Neuronal stem cell (in vitro differentiated cells): ENCODE data around the gene BOD1.
A peak's percentile ranks its signal among the peaks of the same experiment; 100 is the strongest.

Experiments used
- DNase-seq: peaks from one replicate; pipeline ENCODE4 v3.0.0-alpha.2; 2013; ENCODE audit warnings: low spot score
- H2AFZ ChIP-seq: one replicate; pipeline ENCODE4 v1.6.1; 2013; ENCODE audit warnings: mild to moderate bottlenecking, low read length, inconsistent platforms
- H2AK5ac ChIP-seq: 2 replicates; pipeline ENCODE4 v1.6.1; 2013; ENCODE audit warnings: low read depth, mild to moderate bottlenecking, inconsistent platforms, low read length, moderate library complexity, mixed read lengths
- H2BK120ac ChIP-seq: 2 replicates; pipeline ENCODE4 v1.6.1; 2013; ENCODE audit warnings: low read depth, mild to moderate bottlenecking, inconsistent platforms, low read length, moderate library complexity, mixed read lengths
- H2BK12ac ChIP-seq: one replicate; pipeline ENCODE4 v1.6.1; 2013; ENCODE audit warnings: low read length, inconsistent platforms
- H2BK15ac ChIP-seq: 2 replicates; pipeline ENCODE4 v1.6.1; 2013; ENCODE audit warnings: mild to moderate bottlenecking, low read length, inconsistent platforms, mixed read lengths
- H2BK5ac ChIP-seq: one replicate; pipeline ENCODE4 v1.6.1; 2013; ENCODE audit warnings: inconsistent platforms, mild to moderate bottlenecking, low read length, moderate library complexity
- H3K14ac ChIP-seq: one replicate; pipeline ENCODE4 v1.6.1; 2013; ENCODE audit warnings: low read length, inconsistent platforms
- H3K18ac ChIP-seq: 2 replicates; pipeline ENCODE4 v1.6.1; 2013; ENCODE audit warnings: low read length, inconsistent platforms
- H3K23ac ChIP-seq: 2 replicates; pipeline ENCODE4 v1.6.1; 2013; ENCODE audit warnings: low read depth, mild to moderate bottlenecking, mixed read lengths, low read length, inconsistent platforms; ENCODE audit not compliant: poor library complexity
- H3K27ac ChIP-seq: replicated peaks from 3 replicates; pipeline ENCODE4 v1.5.1; 2013; ENCODE audit warnings: low read length, inconsistent platforms
- H3K27me3 ChIP-seq, 3 experiments: 2 replicates each; pipeline ENCODE4 v1.6.1; 2013; ENCODE audit warnings: low read length in 3 of 3, mild to moderate bottlenecking in 2 of 3, inconsistent platforms in 1 of 3, low read depth in 1 of 3, mixed read lengths in 1 of 3, moderate library complexity in 1 of 3; ENCODE audit not compliant: control insufficient read depth in 3 of 3, insufficient read depth in 3 of 3
- H3K36me3 ChIP-seq, 2 donors: replicated peaks in 1 of 2; 2 replicates each; pipeline ENCODE4 v1.6.1; 2013; ENCODE audit warnings: low read length in 2 of 2; ENCODE audit not compliant: control insufficient read depth in 2 of 2, insufficient read depth in 2 of 2
- H3K4ac ChIP-seq: 2 replicates; pipeline ENCODE4 v1.6.1; 2013; ENCODE audit warnings: inconsistent platforms, mild to moderate bottlenecking, low read length, moderate library complexity
- H3K4me1 ChIP-seq, 2 donors: 1 replicate in 1 of 2; 2 replicates in 1 of 2; pipeline ENCODE4 v1.6.1; 2013; ENCODE audit warnings: low read length in 2 of 2, low read depth in 1 of 2; ENCODE audit not compliant: control insufficient read depth in 2 of 2, insufficient read depth in 1 of 2
- H3K4me2 ChIP-seq: one replicate; pipeline ENCODE4 v1.6.1; 2013; ENCODE audit warnings: mild to moderate bottlenecking, low read length, inconsistent platforms; ENCODE audit not compliant: insufficient read depth, poor library complexity, severe bottlenecking
- H3K4me3 ChIP-seq, 2 donors: 2 replicates each; pipeline ENCODE4 v1.5.1; 2013; ENCODE audit warnings: low read length in 2 of 2, mild to moderate bottlenecking in 2 of 2, inconsistent platforms in 1 of 2, moderate library complexity in 1 of 2
- H3K79me1 ChIP-seq: one replicate; pipeline ENCODE4 v1.6.1; 2013; ENCODE audit warnings: low read depth, mild to moderate bottlenecking, inconsistent platforms, low read length, moderate library complexity
- H3K9ac ChIP-seq: one replicate; pipeline ENCODE4 v1.6.1; 2013; ENCODE audit warnings: mild to moderate bottlenecking, low read depth, low read length, inconsistent platforms; ENCODE audit not compliant: poor library complexity
- H3K9me3 ChIP-seq, 2 donors: replicated peaks in 1 of 2; 2 replicates each; pipeline versions ENCODE3 to v1.6.1; 2013; ENCODE audit warnings: low read length in 2 of 2, mild to moderate bottlenecking in 2 of 2, inconsistent platforms in 1 of 2, low read depth in 1 of 2, mixed read lengths in 1 of 2, moderate library complexity in 1 of 2; ENCODE audit not compliant: control insufficient read depth in 2 of 2, insufficient read depth in 1 of 2
- H4K8ac ChIP-seq: one replicate; pipeline ENCODE4 v1.6.1; 2013; ENCODE audit warnings: low read depth, mild to moderate bottlenecking, inconsistent platforms, low read length, moderate library complexity
- H4K91ac ChIP-seq: one replicate; pipeline ENCODE4 v1.6.1; 2013; ENCODE audit warnings: low read length, low read depth, mild to moderate bottlenecking, inconsistent platforms; ENCODE audit not compliant: poor library complexity
- WGBS, 2 donors: extraction: QIAGEN DNeasy Blood & Tissue Kit; methylation state at CpG; one replicate each; pipeline ENCODE4 v1.1.7; 2013; ENCODE audit warnings: missing lambda C conversion rate in 2 of 2, mixed read lengths in 1 of 2; ENCODE audit not compliant: insufficient read length in 2 of 2, insufficient replicate concordance in 1 of 2; ENCODE audit errors: extremely low coverage in 2 of 2; 5-methylcytosine and 5-hydroxymethylcytosine counted together

The BOD1 gene

GRCh38 chr5:173662581-173663351 is 46.3 kb upstream of the BOD1 start:
- no CpG with 5 or more reads among the region's 12 CpGs for WGBS, 2 donors
- Histone ChIP-seq H3K27ac (no peak overlapping the region), H3K27me3 (no peaks in the 10 kb centered on the region), H4K91ac (no peak overlapping the region), H3K9ac (no peak overlapping the region), H3K36me3 (no peaks in the 10 kb centered on the region), H3K4me2 (no peak overlapping the region), H3K4ac (no peak overlapping the region), H2AK5ac (no peak overlapping the region), H2BK12ac (no peak overlapping the region), H3K14ac (no peak overlapping the region), H3K4me1 (peaks cover 6 to 11% of the 10 kb centered on the region in 2 donors), H2BK15ac (no peak overlapping the region), H3K18ac (no peak overlapping the region), H4K8ac (no peak overlapping the region), H2BK120ac (no peak overlapping the region), H3K4me3 (no peak overlapping the region), H2BK5ac (no peak overlapping the region), H3K79me1 (no peaks in the 10 kb centered on the region), H2AFZ (no peak overlapping the region), H3K9me3 (peaks cover 0 to 5% of the 10 kb centered on the region in 2 donors), H3K23ac (no peak overlapping the region)
- no peak for DNase-seq

DNA sequence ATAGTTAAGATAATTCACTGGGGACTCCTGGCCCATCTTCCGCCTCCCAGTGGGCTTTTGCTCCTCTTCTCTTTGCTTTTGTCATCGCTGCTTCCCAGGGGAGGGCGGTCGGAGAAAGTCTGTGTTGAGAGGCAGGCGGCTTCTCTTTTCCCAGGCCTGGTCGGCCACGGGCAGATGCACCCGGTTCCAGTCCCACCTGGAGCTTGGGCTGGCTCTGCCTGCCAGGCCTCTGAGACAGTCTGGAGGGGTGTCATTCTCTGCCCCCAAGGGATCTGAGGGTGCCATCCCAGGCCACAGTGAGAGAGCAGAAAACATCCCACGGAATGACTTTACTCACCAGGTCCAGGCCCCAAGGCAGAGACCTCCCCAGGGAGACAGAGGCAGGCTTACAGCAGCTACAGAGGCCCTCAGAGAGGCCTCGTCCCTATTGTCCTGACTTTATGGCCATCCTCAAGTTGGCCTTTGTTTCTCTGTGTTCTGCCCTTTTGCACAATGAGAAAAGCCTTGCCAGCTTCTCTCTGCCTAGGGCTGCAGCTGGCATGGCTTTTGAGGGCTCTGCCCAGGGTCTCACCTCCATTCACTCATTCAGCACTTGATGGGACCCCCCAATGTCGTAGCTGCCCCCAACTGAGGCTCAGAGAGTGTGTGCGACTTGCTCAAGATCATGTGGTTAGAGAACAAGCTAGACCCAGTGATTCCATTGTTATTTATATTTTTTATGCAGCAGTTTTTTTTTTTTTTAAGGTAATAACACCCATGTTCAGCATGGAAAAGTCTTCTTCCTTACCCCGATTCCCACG is 44.2 kb upstream of the BOD1 start:
- DNase-seq, result no peak
- Histone ChIP-seq H4K8ac (no peak overlapping the region), H3K36me3 (no peaks in the 10 kb centered on the region), H4K91ac (no peak overlapping the region), H2BK12ac (no peak overlapping the region), H3K9me3 (peaks cover 0 to 5% of the 10 kb centered on the region in 2 donors), H2BK5ac (no peak overlapping the region), H2BK15ac (no peak overlapping the region), H2BK120ac (no peak overlapping the region), H2AFZ (peak overlapping the region; percentile 68), H3K79me1 (no peaks in the 10 kb centered on the region), H3K23ac (no peak overlapping the region), H3K27ac (no peak overlapping the region), H3K9ac (no peak overlapping the region), H3K4me3 (no peak overlapping the region), H3K18ac (peak overlapping the region; percentile 67), H3K4me2 (no peak overlapping the region), H3K14ac (no peak overlapping the region), H2AK5ac (peak overlapping the region; percentile 79), H3K4me1 (peaks cover 6 to 11% of the 10 kb centered on the region in 2 donors), H3K27me3 (no peaks in the 10 kb centered on the region), H3K4ac (no peak overlapping the region)
- no CpG with 5 or more reads among the region's 14 CpGs for WGBS, 2 donors

GRCh38 chr5:173659423-173659822 is 43.0 kb upstream of the BOD1 start:
- no peaks in the 10 kb centered on the region for H3K36me3 ChIP-seq
- no peak overlapping the region for H3K14ac ChIP-seq
- no peak overlapping the region for H4K8ac ChIP-seq
- H4K91ac ChIP-seq, result no peak overlapping the region
- H3K79me1 ChIP-seq, result no peaks in the 10 kb centered on the region
- H3K4me2 ChIP-seq, result no peak overlapping the region
- no CpG with 5 or more reads among the region's 6 CpGs for WGBS, 2 donors
- H2BK5ac ChIP-seq, result no peak overlapping the region
- no peak overlapping the region for H2BK12ac ChIP-seq
- H2AK5ac ChIP-seq, result no peak overlapping the region
- DNase-seq, result no peak
- H3K18ac ChIP-seq, result no peak overlapping the region
- no peak overlapping the region for H2BK15ac ChIP-seq
- H3K27me3 ChIP-seq, result no peaks in the 10 kb centered on the region
- no peak overlapping the region for H3K27ac ChIP-seq
- no peak overlapping the region for H3K4me3 ChIP-seq
- H3K9ac ChIP-seq, result no peak overlapping the region
- H3K4ac ChIP-seq, result no peak overlapping the region
- H2BK120ac ChIP-seq, result no peak overlapping the region
- no peak overlapping the region for H3K23ac ChIP-seq
- peaks cover 0 to 5% of the 10 kb centered on the region in 2 donors for H3K9me3 ChIP-seq
- no peak overlapping the region for H2AFZ ChIP-seq
- peaks cover 6 to 8% of the 10 kb centered on the region in 2 donors for H3K4me1 ChIP-seq

DNA sequence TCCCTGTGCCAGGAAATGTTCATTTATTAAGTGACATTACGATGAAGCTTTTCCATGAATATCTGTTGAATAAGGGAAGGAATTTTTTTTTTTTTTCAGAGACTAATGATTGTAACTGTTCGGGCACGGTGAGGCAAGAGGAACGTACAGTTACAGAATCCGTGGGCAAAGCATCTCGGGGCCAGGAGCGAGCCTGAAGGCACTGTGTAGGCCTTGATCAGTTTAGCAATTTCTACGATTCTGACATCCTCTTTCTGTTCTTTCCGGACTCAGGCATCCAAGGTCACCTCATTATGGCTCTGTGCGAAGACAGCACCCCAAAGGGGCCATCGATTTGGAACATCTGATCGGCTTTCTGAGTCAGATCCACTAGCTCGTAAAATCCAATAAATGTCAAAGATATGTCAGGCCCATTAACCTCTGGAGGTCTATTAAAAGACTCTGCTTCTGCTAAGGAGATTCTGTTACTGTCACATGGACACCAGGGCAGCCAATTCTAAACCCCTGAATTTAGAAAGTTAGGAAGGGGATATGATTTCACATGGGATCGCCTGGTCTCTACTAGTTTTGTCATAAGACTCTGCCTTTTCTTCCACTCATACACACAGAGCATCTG is 41.4 kb upstream of the BOD1 start:
- Histone ChIP-seq H3K4me2 (no peak overlapping the region), H3K14ac (no peak overlapping the region), H4K91ac (no peak overlapping the region), H3K18ac (no peak overlapping the region), H3K27me3 (no peaks in the 10 kb centered on the region), H2BK15ac (no peak overlapping the region), H3K4me3 (no peak overlapping the region), H2BK120ac (no peak overlapping the region), H2BK12ac (no peak overlapping the region), H3K4me1 (peaks cover 6% of the 10 kb centered on the region in 2 donors), H3K4ac (no peak overlapping the region), H3K36me3 (no peaks in the 10 kb centered on the region), H4K8ac (no peak overlapping the region), H3K27ac (no peak overlapping the region), H3K23ac (no peak overlapping the region), H3K79me1 (no peaks in the 10 kb centered on the region), H2BK5ac (no peak overlapping the region), H2AK5ac (no peak overlapping the region), H3K9ac (no peak overlapping the region), H2AFZ (no peak overlapping the region), H3K9me3 (peaks cover 5 to 7% of the 10 kb centered on the region in 2 donors)
- WGBS, 2 donors, result no CpG with 5 or more reads among the region's 14 CpGs
- no peak for DNase-seq
